Mesenchymal stem cell (in vitro differentiated cells and primary cell): Measurements from ENCODE around the gene SFMBT2.

Experiments
- DNase-seq: peaks from one replicate; pipeline ENCODE4 v3.0.0-alpha.2; 2013
- H2AFZ ChIP-seq: one replicate; pipeline ENCODE4 v1.6.1; 2013; ENCODE audit warnings: low read depth, mild to moderate bottlenecking, control low read depth, inconsistent platforms, low read length, moderate library complexity
- H2AK5ac ChIP-seq: 2 replicates; pipeline ENCODE4 v1.6.1; 2013; ENCODE audit warnings: low read length, moderate library complexity, mild to moderate bottlenecking, inconsistent platforms; ENCODE audit not compliant: severe bottlenecking
- H2BK120ac ChIP-seq: one replicate; pipeline ENCODE4 v1.6.1; 2013; ENCODE audit warnings: low read depth, mild to moderate bottlenecking, inconsistent platforms, low read length, moderate library complexity
- H2BK12ac ChIP-seq, 2 experiments: one replicate each; pipeline ENCODE4 v1.6.1; 2013; ENCODE audit warnings: inconsistent platforms in 2 of 2, low read length in 2 of 2, mild to moderate bottlenecking in 2 of 2, moderate library complexity in 2 of 2, control low read depth in 1 of 2
- H2BK15ac ChIP-seq: one replicate; pipeline ENCODE4 v1.6.1; 2013; ENCODE audit warnings: mild to moderate bottlenecking, low read depth, inconsistent platforms; ENCODE audit not compliant: poor library complexity, severe bottlenecking
- H2BK5ac ChIP-seq: 2 replicates; pipeline ENCODE4 v1.6.1; 2013; ENCODE audit warnings: low read depth, mild to moderate bottlenecking, low read length, control low read depth, inconsistent platforms; ENCODE audit not compliant: poor library complexity, severe bottlenecking
- H3K14ac ChIP-seq, 2 experiments: one replicate each; pipeline ENCODE4 v1.6.1; 2013; ENCODE audit warnings: inconsistent platforms in 2 of 2, low read length in 2 of 2, control low read depth in 1 of 2, mild to moderate bottlenecking in 1 of 2, moderate library complexity in 1 of 2
- H3K18ac ChIP-seq, 2 experiments: one replicate each; pipeline ENCODE4 v1.6.1; 2013; ENCODE audit warnings: inconsistent platforms in 2 of 2, low read length in 2 of 2, control low read depth in 1 of 2, low read depth in 1 of 2, mild to moderate bottlenecking in 1 of 2
- H3K23ac ChIP-seq, 2 experiments: one replicate each; pipeline ENCODE4 v1.6.1; 2013; ENCODE audit warnings: inconsistent platforms in 2 of 2, low read length in 2 of 2, mild to moderate bottlenecking in 2 of 2, moderate library complexity in 2 of 2, control low read depth in 1 of 2
- H3K27ac ChIP-seq: 2 replicates; pipeline ENCODE4 v1.5.1; 2013; ENCODE audit warnings: mild to moderate bottlenecking, moderate library complexity, low read length, control low read depth, inconsistent platforms; ENCODE audit not compliant: poor library complexity, severe bottlenecking
- H3K27me3 ChIP-seq, 2 experiments: 2 replicates each; pipeline versions ENCODE4 v1.6.1 to v1.7.0; 2013; ENCODE audit warnings: low read length in 2 of 2, mild to moderate bottlenecking in 2 of 2, moderate library complexity in 2 of 2, control low read depth in 1 of 2, inconsistent platforms in 1 of 2; ENCODE audit not compliant: control insufficient read depth in 1 of 2, insufficient read depth in 1 of 2
- H3K36me3 ChIP-seq, 2 experiments: 2 replicates each; pipeline versions ENCODE4 v1.6.1 to v1.7.0; 2013; ENCODE audit warnings: low read length in 2 of 2, control low read depth in 1 of 2, inconsistent platforms in 1 of 2, low read depth in 1 of 2, mild to moderate bottlenecking in 1 of 2; ENCODE audit not compliant: insufficient read depth in 2 of 2, control insufficient read depth in 1 of 2
- H3K4ac ChIP-seq, 2 experiments: one replicate each; pipeline ENCODE4 v1.6.1; 2013; ENCODE audit warnings: inconsistent platforms in 2 of 2, low read length in 2 of 2, mild to moderate bottlenecking in 2 of 2, moderate library complexity in 2 of 2, control low read depth in 1 of 2, low read depth in 1 of 2
- H3K4me1 ChIP-seq: 2 replicates; pipeline ENCODE4 v1.6.1; 2013; ENCODE audit warnings: low read depth, low read length, control low read depth; ENCODE audit not compliant: control insufficient read depth, insufficient read depth
- H3K4me2 ChIP-seq: 2 replicates; pipeline ENCODE4 v1.6.1; 2013; ENCODE audit warnings: low read length, mild to moderate bottlenecking, inconsistent platforms; ENCODE audit not compliant: poor library complexity, severe bottlenecking
- H3K4me3 ChIP-seq, 2 experiments: 2 replicates each; pipeline versions ENCODE4 v1.5.1 to v1.7.0; 2013; ENCODE audit warnings: low read length in 2 of 2, mild to moderate bottlenecking in 2 of 2, control low read depth in 1 of 2, low read depth in 1 of 2; ENCODE audit not compliant: insufficient read depth in 1 of 2
- H3K79me1 ChIP-seq: replicated peaks from 2 replicates; pipeline ENCODE4 v1.6.1; 2013; ENCODE audit warnings: mild to moderate bottlenecking, control low read depth, low read length, inconsistent platforms; ENCODE audit not compliant: poor library complexity, severe bottlenecking
- H3K9ac ChIP-seq: 2 replicates; pipeline ENCODE4 v1.7.0; 2013; ENCODE audit warnings: mild to moderate bottlenecking, low read length, moderate library complexity
- H3K9me3 ChIP-seq: 2 replicates; pipeline ENCODE4 v1.7.0; 2013; ENCODE audit warnings: mild to moderate bottlenecking, low read length; ENCODE audit not compliant: control insufficient read depth
- H4K8ac ChIP-seq: one replicate; pipeline ENCODE4 v1.6.1; 2013; ENCODE audit warnings: inconsistent platforms, mild to moderate bottlenecking, low read length, moderate library complexity
- H4K91ac ChIP-seq: one replicate; pipeline ENCODE4 v1.6.1; 2013; ENCODE audit warnings: mild to moderate bottlenecking, low read length, inconsistent platforms
- WGBS: methylation state at CpG from one replicate; pipeline ENCODE4 v1.1.7; 2013; ENCODE audit warnings: mixed read lengths; 5-methylcytosine and 5-hydroxymethylcytosine counted together

Gene SFMBT2

DNA sequence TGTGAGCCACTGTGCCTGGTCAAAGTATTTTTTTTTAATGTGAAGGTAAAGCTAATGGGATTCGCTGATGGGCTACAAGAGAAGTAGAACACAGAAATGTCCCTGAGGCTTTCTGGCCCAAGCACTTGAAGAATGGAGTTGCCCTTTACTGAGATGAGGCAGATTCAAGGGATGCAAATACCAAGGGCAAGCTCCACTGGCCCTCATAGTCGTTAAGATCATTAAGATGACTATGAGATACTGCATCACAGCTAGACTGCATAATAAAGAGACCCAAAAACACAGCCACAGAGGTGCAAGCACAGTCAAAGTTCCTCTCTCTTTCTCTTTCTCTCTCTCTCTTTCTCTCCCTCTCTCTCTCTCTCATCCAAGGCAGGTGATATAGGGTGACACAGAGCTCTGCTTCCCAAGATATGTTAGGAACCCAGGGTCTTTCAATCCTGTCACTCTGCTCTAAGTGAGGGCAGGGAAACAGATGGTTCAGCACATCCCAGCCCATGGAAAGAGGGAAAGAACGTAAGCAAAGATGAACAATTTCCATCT, 117.4 kb downstream of the SFMBT2 start:
- 94% methylated on average over 3 of the region's 3 CpGs for WGBS
- H3K4ac ChIP-seq = no peak overlapping the region
- no peak overlapping the region for H2AK5ac ChIP-seq
- no peak overlapping the region for H2BK120ac ChIP-seq
- H3K9ac ChIP-seq = no peak overlapping the region
- H4K91ac ChIP-seq = no peak overlapping the region
- no peak overlapping the region for H3K27ac ChIP-seq
- no peak overlapping the region for H3K18ac ChIP-seq
- no peak overlapping the region for H3K23ac ChIP-seq
- no peaks in the 10 kb centered on the region for H3K9me3 ChIP-seq
- no peak overlapping the region for H2BK12ac ChIP-seq
- no peaks in the 10 kb centered on the region for H3K36me3 ChIP-seq
- H3K14ac ChIP-seq = no peak overlapping the region
- H3K4me3 ChIP-seq = no peak overlapping the region
- no peak overlapping the region for H2AFZ ChIP-seq
- no peaks in the 10 kb centered on the region for H3K79me1 ChIP-seq
- H3K4me2 ChIP-seq = no peak overlapping the region
- no peaks in the 10 kb centered on the region for H3K4me1 ChIP-seq
- no peak overlapping the region for H2BK15ac ChIP-seq
- DNase-seq = no peak
- no peak overlapping the region for H4K8ac ChIP-seq
- no peaks in the 10 kb centered on the region for H3K27me3 ChIP-seq
- H2BK5ac ChIP-seq = no peak overlapping the region

DNA sequence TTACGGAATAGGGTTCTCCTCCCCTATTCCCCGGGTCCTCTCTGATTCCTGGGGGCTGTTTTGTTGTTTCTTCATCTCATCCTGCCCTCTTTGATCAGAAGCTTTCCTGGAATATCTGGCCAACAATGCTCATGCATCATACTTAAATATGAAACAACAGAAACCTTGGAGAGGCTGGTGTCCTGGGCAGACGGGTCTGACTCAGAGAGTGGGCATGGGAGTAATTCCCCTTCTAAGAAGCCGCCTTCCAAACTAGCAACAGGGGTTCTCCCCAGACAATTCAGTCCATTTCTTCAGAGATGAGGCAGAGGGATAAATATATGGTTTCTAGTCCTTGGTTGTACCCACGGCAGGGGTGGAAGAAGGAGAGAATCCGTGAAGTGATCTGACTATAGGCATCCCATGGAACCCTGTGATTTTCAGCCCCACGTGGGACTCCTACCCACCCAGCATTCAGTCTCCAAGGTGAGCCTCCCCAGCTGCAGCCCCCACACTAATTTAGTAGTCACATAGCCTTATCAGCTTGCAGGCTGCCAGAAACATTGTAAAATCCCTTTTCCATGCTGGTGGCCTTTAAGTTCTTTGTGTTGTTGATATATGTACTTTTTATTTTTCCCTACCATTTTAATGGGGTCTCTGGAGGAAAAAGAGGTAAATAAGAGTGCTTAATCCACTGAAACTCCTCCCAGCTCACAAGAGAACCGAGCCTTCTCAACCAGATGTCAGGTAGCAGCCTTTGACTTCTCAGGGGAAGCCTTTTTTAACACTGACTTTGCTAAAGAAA, 119.2 kb downstream of the SFMBT2 start:
- H3K14ac ChIP-seq = no peak overlapping the region
- no peaks in the 10 kb centered on the region for H3K27me3 ChIP-seq
- WGBS = 71% methylated on average over 6 of the region's 8 CpGs
- no peak overlapping the region for H3K4ac ChIP-seq
- no peak overlapping the region for H2BK5ac ChIP-seq
- H2AFZ ChIP-seq = no peak overlapping the region
- H4K91ac ChIP-seq = no peak overlapping the region
- H3K18ac ChIP-seq = no peak overlapping the region
- H3K4me2 ChIP-seq = no peak overlapping the region
- no peak overlapping the region for H2BK15ac ChIP-seq
- no peaks in the 10 kb centered on the region for H3K79me1 ChIP-seq
- no peaks in the 10 kb centered on the region for H3K9me3 ChIP-seq
- no peak for DNase-seq
- no peaks in the 10 kb centered on the region for H3K4me1 ChIP-seq
- H3K9ac ChIP-seq = no peak overlapping the region
- H3K4me3 ChIP-seq = no peak overlapping the region
- no peak overlapping the region for H3K23ac ChIP-seq
- H2AK5ac ChIP-seq = no peak overlapping the region
- H3K36me3 ChIP-seq = no peaks in the 10 kb centered on the region
- H4K8ac ChIP-seq = no peak overlapping the region
- no peak overlapping the region for H2BK12ac ChIP-seq
- no peak overlapping the region for H3K27ac ChIP-seq
- no peak overlapping the region for H2BK120ac ChIP-seq

DNA sequence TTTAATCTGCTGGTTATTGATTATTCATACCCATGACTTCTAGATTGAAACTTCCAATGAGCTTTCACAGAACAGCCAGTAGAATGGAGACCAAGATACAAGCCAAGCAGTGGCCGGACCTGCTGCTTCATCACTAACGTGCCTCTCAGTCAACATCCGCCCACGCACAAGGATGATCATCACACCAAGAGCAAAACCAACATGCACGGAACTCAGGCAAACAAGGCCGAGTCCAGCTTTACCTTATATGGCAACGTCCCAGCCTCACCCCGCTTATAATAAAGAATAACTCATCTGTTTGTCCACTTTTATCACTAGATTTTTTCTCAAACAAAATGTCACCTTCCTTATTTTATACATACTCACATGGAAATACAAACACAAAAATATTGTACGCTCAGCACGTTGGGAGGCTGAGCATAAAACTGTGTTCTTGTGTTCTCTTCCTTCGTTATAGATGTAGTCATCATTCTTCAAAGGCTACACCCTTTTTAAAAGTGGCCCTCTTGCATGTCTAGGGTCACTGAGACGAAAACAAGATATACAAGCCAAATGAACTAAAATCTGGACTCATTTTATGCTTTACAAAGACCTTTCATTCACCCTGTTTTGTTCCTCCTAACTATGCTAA, 122.7 kb downstream of the SFMBT2 start:
- Histone ChIP-seq H3K4me3 (no peak overlapping the region), H3K4me2 (no peak overlapping the region), H3K27me3 (no peaks in the 10 kb centered on the region), H2AK5ac (no peak overlapping the region), H3K23ac (no peak overlapping the region), H2BK12ac (no peak overlapping the region), H4K8ac (no peak overlapping the region), H3K27ac (no peak overlapping the region), H2BK120ac (no peak overlapping the region), H3K18ac (no peak overlapping the region), H2AFZ (no peak overlapping the region), H4K91ac (peak overlapping the region; percentile 50), H3K9ac (no peak overlapping the region), H3K4ac (no peak overlapping the region), H2BK5ac (no peak overlapping the region), H3K9me3 (no peaks in the 10 kb centered on the region), H2BK15ac (no peak overlapping the region), H3K36me3 (peaks cover 0 to 3% of the 10 kb centered on the region in 2 experiments), H3K4me1 (no peaks in the 10 kb centered on the region), H3K79me1 (no peaks in the 10 kb centered on the region), H3K14ac (no peak overlapping the region)
- DNase-seq = no peak
- WGBS = 95% methylated on average over 12 of the region's 12 CpGs

DNA sequence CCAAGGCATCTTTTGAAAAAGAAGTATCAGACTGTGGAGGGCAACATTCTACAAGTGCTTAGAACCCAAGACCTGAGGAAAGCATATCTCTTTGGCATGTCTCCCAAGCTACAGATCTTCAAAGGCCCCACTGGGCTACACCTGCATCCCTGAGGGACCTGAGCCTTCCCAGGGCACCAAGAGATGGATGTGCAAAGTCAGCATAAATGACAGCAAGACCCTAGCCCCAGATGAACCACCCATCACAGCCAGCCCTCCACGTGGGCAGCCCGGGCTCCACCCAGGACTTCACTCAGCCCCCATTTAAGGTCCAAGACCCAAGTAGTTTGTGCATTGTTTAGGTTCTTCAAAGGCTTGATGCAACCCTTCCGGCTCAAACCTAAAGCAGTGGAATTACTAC, 123.5 kb downstream of the SFMBT2 start:
- no peak overlapping the region for H2BK12ac ChIP-seq
- H2AK5ac ChIP-seq = no peak overlapping the region
- H3K27ac ChIP-seq = no peak overlapping the region
- no peak overlapping the region for H3K4ac ChIP-seq
- no peak overlapping the region for H3K23ac ChIP-seq
- H3K4me1 ChIP-seq = no peaks in the 10 kb centered on the region
- no peak overlapping the region for H4K91ac ChIP-seq
- no peak overlapping the region for H3K4me2 ChIP-seq
- no peak overlapping the region for H2BK120ac ChIP-seq
- H4K8ac ChIP-seq = no peak overlapping the region
- H3K18ac ChIP-seq = no peak overlapping the region
- no peak overlapping the region for H2AFZ ChIP-seq
- no peaks in the 10 kb centered on the region for H3K27me3 ChIP-seq
- no peak overlapping the region for H2BK15ac ChIP-seq
- H3K79me1 ChIP-seq = no peaks in the 10 kb centered on the region
- 90% methylated on average over 2 of the region's 3 CpGs for WGBS
- no peak overlapping the region for H3K14ac ChIP-seq
- H3K4me3 ChIP-seq = no peak overlapping the region
- no peak overlapping the region for H3K9ac ChIP-seq
- H2BK5ac ChIP-seq = no peak overlapping the region
- no peak for DNase-seq
- no peaks in the 10 kb centered on the region for H3K9me3 ChIP-seq
- H3K36me3 ChIP-seq = peaks cover 0 to 4% of the 10 kb centered on the region in 2 experiments
